Daoy (cell line): ENCODE results near the gene DEDD2. TPM values are rescaled to one million over a fixed set of nuclear protein-coding genes. Genes with fewer than 3 reads are reported as not detected.

ENCODE experiments used
- DNase-seq: peaks from one replicate; pipeline ENCODE4 v3.0.0-alpha.2; 2015; ENCODE audit warnings: low read depth
- total RNA-seq: library from RNA; depleted of rRNA; stranded (reverse); fragments of >200 nt; shearing (Covaris generic); gene quantifications from 2 replicates; pipeline ENCODE4 v1.2.3, GENCODE V29; 2014

DEDD2 gene
- total RNA-seq, 1 experiment from 2014 or later = 33.7 TPM

DNA sequence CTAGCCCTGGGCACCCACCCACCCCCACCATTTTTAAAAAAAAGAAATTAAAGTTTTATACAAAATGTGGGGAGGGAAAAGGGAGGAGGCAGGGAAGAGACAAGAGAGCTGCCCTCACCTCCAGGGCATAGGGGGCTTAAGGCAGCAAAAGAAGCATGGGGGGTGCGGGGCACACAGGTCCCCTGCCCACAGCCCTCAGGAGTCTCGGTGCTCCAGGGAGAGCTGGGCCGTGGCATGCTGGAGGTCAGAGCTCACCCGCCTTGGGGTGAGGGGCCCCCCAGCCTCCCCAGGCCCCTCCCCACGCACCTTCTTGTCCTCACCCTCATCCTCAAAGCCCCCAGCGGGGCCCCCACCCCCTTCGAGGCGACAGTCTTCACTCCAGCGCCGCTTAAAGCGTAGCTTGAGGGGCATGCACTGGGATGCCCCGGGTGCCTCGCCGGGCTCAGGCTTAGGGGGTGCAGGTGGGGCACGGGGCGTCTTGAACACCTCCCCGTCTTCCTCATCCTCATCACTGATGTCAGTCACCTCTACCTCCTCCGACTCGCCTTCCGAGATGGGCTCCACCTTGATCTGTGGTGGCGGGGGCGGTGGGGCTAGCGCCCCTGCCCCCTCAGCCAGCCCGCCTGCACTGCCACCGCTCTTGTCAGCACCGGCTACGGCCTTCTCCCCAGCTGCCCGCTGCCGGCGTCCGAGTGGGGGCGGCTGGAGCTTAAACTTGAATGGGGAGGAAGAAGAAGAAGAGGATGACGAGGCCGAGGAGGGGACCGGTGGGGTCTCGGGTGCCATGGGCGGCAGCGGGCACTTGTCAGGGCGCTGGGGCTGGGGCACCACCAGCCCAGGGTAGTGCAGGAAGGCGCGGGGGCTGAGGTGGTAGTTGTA, 31.0 kb upstream of the DEDD2 start:
- DNase-seq = no peak

DNA sequence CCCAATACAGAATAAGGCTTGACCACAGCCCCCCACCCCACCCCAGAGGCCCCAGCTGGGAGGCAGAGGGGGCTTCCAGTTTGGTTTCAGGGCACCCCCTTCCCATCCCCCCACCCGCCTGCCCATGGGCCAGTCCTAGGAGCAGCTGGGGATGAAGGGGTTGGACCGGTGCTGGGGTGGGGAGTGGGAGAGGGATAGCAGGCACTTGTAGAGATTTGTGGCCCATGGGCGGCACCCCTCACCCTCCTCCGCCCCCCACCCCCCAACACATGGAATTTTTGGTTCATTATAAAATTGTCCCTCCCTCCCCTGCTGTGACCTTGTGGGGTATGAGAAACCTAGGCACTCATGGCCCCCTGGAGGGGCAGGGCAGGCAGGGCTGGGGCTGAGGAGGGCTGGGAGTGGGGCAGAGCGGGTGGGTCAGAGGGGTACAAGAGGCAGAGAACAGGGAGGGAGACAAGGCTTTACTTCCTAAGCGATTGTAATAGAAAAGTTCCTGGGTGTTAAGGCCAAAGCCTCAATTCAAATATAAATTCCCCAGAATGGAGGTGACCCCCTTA, 30.2 kb upstream of the DEDD2 start:
- no peak for DNase-seq

DNA sequence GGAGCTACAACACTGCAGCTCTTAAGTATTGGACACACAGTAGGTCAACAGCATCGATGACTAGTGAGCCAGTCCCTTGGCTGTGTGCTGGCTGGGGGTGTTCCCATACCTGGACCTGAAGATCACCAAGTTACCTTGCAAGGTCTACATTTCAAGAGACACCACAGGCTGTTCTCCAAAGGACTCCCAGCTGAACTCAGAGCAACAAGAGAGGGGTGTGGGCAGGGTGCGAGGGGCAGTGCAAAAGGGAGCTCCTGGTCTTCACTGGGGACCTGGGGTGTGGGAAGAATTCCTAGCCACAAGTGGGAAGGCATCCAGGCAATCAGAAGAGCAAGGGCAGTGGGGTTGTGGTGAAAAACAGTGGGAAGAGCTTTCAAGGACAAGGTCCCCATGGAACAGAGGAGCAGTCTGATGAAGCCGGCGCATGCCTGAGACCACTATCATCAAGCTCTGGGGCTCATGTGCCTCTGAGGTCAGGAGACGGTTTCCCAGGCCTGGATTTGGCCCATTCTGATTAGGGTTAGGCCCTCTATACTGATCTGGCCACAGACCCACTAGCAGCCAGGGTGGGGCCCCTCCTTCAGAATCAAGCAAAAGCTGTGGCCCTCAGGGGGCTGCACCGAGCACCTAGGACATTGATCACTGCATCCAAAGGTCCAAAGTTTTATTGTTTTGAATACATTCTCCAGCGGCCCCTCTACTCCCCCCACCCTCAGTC, 29.6 kb upstream of the DEDD2 start:
- no peak for DNase-seq

DNA sequence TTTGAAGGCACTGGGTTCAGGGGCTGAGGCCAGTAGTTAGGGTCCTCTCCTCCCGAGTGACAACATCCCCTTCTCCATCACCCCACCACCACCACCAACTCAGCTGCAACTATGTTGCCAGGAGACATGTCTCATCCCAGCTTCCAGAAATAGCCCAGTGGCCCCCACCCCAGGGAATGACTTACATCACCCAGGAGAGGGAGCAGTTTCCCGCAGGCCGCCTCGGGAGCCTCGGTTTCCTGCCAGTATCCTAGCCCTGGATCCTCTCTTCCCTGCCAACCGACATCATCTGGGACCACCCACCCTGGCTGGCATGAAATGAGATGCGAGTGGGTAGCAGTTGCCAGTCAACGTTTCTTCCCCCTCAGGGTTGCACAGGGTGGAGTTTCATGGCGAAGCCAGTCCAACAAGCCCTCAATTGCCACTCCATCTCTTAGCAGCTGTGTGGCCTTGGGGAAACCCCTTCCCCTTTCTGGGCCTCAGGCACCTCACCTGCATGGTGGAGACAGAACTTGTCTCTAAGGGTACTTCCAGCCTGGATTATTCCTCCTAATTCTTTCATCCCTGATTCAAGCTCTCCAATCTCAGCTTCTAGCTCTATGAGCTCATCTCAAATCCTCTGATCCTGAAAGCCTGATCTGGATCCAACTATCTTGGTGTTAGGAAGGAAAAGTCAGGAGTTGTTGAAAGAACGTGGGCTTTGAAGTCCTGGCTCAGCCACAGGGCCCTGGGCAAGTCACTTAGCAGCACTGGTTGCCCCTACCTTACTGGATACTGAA, 28.9 kb upstream of the DEDD2 start:
- DNase-seq = peak; percentile 74

DNA sequence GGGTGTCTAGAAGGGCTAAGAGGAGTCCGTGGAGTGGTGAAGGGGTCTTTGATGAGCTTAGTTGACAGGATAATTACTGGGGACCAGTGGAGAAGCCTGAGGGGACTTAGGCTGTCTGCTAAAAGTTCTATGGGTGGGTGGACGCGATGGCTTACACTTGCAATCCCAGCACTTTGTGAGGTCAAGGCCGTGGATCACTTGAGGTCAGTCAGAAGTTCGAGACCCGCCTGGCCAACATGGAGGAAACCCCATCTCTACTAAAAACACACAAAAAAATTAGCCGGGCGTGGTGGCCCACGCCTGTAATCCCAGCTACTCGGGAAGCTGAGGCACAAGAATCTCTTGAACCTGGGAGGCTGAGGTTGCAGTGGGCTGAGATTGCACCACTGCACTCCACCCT, 27.8 kb upstream of the DEDD2 start:
- DNase-seq = no peak

DNA sequence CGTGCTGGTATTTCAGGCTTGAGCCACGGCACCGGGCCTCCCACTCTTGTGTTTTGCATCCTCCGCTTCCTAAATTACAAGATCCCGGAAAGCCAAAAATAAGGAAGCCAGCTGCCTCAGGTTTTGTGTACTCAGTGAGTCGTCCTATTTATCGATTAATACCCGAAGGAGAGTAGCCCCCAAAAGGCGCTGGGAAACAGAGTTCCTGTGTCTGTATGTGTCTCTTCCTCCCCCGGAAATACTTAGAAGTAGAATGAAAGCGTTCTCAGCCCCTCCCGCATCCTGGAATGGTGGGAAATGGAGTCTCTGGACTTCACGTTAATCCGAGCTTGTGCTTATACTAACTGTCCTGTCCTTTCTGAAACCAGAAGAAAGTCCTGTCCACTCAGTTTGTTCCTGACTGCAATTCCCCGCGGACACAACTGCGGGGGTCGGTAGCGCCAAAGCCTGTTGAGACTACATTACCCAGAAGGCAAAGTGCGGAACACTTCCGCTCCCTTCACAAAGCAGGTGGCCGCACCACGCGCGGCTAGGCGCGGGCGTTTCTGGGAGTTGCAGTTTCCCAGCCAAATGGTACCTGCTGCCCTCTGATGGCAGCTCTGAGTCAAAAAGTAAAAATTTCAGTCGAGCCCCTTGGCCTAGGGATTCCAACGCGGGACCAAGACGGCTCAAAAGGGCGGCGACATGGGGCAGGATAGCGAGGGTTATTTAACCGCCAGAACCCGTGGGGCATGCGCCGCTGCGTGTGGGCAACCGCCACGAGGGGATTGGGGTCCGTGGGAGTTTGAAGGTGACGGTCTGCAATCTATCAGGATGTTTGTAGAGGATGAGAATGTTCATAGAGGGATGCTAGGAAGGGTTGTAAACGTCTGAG, 27.1 kb upstream of the DEDD2 start:
- peak; percentile 96 for DNase-seq

DNA sequence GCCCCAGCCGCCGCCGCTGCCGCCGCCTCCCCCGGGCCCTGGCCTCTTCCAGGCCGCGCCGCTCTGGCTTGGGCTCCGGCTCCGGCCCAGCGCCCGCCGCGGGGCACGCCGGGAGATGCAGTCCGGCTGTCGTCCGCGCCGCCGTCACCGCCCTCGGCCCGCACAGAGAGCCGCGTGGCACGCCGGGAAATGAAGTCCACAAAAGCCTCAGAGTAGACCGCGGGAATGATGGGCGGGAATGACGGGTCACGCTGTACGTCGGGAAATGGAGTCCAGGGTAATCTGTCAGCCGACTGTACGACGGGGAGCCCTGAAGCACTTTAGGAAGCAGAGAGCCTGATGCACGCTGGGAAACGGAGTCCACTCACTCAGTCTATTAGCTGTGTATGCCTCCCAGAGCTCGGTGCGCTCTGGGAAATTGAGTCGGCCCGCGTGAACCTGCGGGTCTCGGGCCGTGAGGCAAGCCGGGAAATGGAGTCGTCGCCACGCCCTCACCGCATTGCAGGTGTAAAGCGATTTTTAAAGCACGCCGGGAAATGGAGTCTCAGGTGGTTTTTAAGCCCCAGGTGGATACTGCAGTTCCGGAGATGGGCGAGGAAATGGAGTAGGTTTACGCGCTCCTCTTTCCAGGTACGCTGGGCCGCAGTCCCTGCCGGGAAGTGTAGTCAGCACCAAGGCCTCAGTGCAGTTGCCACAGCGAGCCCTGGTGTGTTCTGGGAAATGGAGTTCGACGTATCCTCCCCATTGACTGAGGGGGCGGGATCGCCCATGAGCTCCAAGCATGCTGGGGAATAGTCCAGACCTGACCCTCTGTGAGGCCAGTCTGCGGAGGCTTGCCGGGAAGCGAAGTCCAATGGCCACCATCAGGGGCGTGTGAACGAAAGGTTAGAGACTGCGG, 25.3 kb upstream of the DEDD2 start, which contains the start of gene GSK3A:
Gene GSK3A, minus strand, starts transcription at position 91 of the 898 bp plus-strand sequence. CDS start 137 bp downstream, outside the sequence.
- peak; percentile 99 for DNase-seq

DNA sequence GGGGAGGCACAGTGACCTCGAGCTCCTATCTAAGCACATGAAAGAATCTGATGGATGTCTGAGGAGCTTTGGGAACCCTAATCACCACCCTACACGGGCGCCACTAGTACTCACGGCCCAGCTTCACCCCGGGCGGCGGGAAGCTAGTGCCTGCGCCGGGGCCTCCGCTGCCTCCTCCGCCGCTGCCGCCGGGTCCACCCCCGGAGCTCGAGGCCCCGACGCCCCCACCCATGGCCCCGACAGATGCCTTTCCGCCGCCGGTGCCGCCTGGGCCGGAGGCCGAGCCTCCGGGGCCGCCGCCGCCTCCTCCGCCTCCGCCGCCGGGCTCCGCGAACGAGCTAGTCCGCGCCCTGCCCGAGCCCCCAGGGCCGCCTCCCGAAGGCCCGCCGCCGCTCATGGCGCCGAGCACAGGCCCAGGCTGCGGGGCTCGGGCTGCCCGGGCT, 24.6 kb upstream of the DEDD2 start:
- DNase-seq = no peak

DNA sequence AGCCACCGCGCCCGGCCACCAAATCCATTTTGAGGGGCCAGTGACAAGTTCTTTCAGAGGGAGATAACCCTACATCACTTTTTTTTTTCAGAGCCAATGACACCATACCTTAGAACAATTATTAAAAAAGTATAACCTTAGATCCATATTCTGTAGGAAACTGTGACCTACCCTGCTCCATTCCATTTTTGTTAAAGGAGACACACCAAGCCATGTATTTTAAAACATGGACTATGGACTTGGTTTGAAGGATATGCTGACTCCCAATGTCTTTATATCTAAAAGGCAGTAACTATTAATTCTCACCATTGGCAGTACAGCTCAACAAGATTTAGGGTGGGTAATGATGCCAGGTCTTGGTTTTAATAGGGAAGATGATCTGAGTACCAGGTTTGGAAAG, 23.8 kb upstream of the DEDD2 start:
- no peak for DNase-seq

DNA sequence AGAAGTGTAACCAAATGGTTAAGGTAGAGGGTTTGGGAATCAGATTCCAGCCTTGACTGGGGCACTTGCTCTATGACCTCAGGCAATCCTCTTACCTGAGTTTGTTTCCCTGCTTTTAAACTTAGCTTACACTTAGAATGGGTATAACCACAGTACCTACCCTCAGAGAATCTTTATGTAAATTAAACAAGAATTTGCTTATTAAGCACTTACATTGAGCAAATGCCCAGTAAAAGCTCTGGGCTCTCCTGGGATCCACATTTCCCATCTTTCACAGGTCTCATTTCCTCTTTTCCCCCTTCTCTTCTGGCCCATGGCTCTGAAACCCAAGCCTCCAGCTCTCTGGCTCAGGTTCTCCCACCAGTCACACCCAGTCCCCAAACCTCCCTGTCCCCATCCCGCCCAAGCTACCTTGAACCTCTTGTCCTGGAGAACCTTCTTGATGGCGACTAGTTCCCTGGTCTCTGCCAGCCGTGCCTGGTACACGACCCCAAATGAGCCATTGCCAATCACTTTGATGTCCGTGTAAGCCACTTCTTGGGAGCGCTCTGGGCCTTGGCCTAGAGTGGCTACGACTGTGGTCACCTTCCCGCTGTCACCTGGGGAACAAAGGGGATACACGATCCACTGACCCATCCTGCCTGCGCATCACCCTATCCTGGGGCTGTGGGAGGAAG, 22.2 kb upstream of the DEDD2 start:
- no peak for DNase-seq

DNA sequence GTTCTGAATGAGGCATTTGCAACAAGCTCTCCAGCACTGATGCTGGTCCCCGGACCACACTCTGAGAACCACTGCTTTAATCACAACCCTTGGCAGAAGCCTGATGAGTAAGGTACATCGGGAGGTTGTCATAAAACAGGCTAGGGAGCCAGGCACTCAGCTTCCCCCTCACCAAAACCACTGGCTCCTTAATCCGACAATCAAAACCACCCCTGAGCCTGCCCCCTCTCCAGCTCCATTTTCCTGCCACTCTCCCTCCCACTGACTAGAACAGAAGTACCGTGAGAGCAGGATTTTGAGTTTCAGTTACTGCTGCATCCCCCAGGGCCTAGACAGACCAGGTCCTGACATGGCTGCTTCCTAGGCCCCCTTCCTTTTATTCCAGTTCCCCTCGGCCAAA, 17.7 kb upstream of the DEDD2 start:
- DNase-seq = no peak

DNA sequence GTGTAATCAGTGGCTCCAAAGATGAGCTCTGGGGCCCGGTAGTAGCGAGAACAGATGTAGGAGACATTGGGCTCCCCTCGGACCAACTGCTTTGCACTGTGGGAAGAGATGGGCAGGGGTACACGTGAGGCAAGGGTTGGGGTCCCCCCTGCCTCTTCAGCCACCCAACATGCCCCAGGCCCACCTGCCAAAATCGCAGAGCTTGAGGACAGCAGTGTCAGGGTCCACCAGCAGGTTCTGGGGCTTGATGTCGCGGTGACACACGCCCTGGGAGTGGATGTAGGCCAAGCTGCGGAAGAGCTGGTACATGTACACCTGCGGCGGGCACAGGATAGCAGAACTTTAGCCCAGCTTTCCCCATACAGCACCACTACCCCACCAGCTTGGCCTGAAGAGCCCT, 16.9 kb upstream of the DEDD2 start:
- no peak for DNase-seq

DNA sequence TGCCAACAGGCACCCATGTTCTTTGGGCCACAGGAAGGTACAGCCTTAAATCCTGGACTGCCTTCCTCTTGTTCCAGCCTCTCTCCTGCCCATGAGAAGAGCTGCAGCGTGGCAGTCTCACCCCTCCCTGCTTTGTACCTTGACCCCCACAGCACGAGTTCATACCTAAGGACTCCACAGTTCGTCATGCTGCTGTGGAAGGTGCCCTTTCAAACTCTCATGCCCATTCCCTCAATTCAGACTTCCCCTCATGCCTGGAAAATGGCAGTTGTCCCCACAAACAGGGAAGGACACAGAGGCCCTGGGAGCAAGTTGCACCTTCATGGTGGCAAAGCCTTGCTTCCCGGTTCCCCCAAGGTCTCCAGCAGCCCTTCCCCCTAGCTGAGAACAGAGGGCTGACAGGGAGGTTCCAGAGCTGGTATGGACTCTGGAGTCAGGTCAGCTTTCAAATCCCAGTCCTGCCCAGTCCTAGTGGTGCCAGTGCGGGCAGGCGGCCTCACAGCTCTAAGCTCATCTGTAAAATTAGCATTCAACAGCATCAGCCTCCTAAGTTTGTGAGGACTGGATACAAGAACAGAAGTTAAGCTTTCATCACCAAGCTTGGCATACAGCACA, 16.3 kb upstream of the DEDD2 start:
- DNase-seq = no peak

DNA sequence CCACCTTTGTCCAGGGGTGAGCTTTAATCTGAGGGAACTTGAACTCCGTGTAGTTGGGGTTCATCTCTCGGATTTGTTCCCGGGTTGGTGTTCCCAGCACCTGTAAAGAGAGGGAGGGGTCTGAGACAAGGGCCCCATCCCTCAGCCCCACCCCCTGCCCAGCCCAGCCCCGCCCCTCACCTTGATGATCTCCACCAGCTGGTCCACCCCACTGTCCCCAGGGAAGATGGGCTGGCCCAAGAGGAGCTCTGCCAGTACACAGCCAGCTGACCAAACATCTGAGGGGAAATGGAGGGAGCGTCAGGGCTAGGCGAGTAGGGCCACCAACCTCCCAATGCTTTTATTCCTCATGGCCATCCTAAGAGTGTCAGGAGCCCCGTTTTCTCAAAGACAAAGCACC, 15.6 kb upstream of the DEDD2 start:
- no peak for DNase-seq

DNA sequence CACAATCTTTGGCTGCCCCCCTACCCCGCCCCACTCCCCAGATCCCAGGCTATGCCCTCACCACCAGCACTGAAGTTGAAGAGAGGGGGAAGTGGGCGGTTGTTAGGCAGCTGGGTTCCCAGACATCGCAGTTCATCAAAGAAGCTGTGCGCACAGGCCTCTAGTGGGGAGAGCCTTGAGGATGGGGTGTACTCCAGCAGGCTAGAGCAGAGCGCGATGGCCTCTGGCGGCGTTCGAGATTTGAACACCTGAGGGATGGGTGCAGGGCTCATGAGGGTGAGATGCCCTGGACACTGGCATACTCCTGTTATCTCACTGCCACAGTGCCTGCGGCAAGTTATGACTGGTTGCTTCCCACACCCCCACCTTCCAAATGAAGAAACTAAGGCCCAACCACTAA, 15.0 kb upstream of the DEDD2 start:
- no peak for DNase-seq

DNA sequence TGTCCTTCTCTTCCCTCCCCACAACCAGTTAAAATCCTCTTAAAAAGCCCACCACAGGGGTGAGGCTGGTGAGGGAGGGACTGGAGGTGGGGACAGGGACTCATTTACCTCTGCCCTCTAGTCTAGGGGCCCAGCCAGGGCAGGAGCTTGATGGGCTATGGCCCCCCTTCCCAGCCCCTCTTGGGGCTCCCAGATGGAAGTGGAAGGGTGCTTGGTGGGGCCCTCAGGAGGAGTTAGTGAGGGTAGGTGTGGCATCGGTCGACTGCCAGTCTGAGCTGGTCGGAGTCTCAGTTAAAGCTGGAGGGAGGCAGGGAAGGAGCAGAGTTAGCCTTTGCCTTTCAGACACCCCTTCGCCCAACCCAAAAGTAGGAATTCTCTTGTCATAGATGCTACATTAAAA, 13.1 kb upstream of the DEDD2 start:
- DNase-seq = no peak

DNA sequence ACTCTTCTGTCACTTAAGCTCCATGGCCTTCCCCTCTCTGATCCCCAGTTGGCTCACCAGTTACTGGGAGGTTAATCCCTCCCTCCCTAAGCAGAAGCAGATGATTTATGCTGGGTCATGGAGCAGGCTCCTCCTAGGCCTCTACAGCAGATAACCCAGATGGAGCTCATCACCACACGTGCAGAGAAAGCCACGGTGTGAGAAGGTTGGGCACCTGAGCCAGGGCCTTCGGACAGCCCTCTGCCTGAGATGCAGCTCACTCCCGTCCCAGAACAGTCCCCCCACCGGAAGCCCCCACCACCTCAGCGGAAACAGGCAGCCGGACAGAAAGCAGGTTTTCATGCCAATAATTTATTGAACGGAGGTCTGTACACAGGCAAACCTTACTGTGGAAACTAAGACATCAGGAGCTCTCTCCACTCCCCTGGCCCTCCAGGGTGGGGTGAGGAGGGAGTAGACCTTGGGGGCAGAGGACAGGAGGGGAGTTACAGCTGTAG, 12.4 kb upstream of the DEDD2 start:
- no peak for DNase-seq

DNA sequence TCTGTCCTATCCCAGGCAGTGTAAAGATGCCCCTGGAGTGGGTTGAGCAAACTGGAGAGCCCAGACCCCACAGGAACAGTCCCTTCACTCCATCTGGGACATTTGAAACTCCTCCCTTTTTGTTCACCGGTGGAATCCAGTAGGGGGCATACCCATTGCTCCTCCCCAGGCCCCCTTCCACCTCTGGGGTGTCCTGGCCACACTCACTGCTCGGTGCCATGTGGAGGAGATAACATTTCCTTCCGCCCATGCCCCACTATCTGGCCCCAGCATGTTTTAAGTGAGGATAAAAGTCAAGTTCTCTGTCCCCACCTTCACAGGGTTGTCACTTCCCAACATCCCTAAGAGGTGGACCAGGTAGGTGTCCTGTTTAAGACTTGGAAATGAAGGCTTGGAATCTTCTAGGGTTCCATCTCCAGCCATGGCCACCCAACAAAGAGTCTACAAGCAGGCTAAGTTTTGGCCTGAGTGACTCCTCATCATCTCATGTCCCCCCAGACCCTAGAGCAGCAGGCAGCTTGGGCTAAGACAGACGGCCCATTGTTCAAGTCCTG, 11.9 kb upstream of the DEDD2 start:
- DNase-seq = no peak
